ENCODE measurements around the gene GAB1.

Gene GAB1

GRCh38 chr4:143359644-143360193 is 23.0 kb downstream of the GAB1 start:
- DNase-seq: no peak

GRCh38 chr4:143360838-143361625 is 24.4 kb downstream of the GAB1 start:
- DNase-seq: no peak

DNA sequence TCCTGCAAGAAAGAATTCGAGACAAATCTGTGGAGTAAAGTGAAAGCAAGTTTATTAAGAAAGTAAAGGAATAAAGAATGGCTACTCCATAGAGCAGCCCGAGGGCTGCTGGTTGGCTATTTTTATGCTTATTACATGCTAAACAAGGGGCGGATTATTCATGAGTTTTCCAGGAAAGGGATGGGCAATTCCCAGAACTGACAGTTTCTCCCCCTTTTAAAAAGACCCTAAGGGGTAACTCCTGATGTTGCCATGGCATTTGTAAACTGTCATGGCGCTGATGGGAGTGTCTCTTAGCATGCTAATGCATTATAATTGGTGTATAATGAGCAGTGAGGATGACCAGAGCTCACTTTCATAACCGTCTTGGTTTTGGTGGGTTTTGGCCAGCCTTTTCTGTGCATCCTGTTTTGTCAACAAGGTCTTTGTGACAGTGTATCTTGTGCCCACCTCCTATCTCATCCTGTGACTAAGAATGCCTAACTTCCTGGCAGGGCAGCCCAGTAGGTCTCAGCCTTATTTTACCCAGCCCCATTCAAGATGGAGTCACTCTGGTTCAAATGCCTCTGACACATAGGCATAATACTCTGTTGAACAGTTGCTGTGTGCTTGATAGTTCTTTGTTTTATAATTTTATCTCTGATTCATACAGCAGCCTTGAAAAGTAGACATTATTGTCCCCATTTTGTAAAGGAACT is 25.8 kb downstream of the GAB1 start:
- DNase-seq: no peak

DNA sequence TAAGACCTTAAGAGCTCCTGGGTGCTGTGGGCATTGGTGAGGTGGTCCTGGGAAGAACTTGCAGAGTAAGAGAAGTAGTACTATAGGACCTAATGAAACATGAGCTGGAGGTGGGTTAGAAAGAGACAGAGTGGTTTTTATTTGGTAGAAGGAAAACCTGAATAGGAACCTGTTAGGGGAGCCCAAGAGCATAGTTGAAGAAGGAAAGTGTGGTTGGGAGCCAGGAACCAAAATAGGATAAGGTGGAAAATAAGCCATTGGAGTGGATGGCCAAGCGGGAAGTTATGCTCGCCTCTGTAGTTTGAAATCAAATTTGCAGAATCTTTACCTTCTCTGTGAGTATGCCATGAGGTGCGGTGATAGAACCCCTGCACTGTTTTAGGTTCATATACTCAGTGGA is 26.7 kb downstream of the GAB1 start:
- no peak for DNase-seq

DNA sequence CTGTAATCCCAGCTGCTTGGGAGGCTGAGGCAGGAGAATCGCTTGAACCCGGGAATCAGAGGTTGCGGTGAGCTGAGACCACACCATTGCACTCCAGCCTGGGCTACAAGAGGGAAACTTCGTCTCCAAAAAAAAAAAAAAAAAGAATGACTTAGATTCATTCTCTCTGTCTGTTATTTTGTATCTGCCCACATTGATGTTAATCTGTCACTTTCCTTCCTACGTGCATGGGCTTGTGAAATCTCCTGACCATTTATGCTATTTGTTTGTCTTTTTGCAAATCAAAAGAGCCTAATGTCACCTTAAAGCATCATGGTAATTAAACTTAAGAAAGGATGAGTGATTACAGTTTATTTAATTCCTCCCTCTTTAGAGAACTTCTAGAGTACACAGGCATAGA is 27.4 kb downstream of the GAB1 start:
- no peak for DNase-seq

GRCh38 chr4:143367863-143368262 is 31.2 kb downstream of the GAB1 start:
- DNase-seq: no peak

GRCh38 chr4:143369552-143369951 is 32.9 kb downstream of the GAB1 start:
- no peak for DNase-seq

DNA sequence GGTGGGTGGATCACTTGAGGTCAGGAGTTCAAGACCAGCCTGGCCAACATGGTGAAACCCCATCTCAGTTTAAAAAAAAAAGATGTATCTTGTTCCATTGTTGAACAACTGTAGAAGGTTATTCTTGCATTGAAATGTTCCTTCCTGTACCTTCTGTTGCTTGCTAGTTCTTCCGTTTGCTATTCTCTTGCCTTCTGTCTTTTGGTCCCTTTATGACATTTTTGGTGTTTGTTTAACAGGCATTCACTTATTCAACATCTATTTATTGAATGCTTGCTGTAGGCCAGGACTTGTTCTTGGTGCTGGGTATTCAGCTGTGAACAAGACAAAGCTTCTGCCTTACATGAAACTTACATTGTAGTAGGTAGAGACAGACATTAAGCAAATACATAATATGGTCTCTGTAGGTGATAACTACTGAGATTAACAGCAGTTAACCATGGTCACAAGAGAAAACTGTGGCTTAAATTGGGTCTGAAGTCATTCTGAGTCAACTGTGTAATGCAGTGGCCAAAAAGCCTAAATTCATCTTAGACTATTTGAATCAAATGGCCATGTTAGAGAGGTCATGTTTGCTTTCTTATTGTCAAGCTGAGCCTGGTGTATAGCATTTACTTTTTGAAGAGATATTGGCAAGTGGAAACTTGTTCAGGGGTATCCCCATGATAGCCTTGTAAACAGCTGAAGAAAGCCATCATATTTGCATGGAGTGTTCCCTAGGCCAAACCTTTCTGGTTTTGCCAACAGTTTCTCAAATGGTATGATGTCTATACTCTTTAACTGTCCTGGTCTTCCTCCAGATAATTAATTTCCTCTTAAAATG is 35.6 kb downstream of the GAB1 start:
- no peak for DNase-seq

DNA sequence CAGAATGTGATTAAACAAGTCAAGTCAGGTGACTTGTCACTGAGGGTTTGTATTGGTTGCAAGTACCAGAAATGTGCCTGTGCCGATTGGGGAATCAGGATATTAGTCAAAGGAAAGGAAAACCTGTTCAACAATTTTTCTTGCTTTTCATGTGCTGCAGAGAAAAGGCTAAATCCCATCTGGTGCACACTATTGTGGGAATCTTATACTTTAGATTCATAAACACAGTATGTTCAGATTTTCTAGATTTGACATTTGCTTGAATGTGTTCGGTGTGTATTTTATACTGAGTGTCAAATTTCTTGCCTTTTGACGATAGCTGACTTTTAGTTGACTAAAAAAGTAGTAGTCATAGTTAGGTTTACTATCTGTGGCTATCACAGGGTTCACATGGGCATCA is 37.6 kb downstream of the GAB1 start:
- no peak for DNase-seq

GRCh38 chr4:143374771-143375170 is 38.1 kb downstream of the GAB1 start:
- no peak for DNase-seq

DNA sequence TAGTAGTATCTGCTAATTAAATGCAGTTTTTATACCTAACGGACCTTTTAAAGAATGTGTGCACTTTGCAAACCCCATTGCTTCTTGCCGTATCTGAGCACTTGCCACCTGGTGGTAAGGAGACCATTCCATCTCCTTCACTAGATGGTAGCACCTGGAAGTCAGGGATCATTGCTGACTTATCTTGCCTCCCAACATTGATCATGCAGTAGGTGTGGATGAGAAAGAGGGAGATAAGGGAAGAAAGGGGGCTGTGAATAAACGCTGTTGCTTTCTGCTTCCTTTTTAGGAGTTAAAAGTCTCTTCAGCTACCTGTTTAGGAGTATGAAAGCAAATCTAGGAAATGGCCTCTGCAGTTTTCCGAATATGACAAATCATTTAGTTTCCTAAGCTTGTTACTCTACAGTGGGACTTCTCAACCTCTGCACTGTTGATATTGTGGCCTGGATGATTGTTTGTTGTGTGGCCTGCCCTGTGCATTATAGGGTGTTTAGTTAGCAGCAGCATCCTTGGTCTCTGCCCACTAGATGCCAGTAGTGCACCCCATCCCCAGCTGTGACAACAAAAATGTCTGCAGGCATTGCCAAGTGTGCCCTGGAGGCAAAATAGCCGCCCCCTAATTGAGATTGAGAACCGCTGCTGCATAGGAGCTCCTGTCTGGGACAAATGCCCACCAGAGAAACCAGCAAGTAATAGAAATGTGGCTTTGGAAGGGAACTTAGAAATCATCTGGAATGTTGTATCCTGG is 38.8 kb downstream of the GAB1 start:
- peak; percentile 62 for DNase-seq

GRCh38 chr4:143377611-143378099 is 41.0 kb downstream of the GAB1 start:
- DNase-seq: no peak

DNA sequence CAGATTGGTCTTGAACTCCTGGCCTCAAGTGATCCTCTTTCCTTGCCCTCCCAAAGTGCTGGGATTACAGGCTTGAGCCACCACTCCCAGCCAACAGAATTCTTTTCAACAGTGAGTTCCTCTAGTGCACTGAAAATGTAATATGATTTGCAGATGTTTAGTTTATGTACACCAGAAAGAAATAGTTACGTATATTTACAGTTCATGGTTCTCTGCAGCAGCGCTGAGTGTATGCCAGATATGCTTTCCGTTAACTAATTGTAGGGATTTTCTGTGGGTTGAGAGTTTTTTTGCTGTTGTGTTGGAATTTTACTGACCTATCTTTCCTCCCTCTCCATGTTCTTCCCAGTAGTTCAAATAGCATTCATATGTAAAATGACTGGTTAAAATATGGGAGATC is 44.0 kb downstream of the GAB1 start:
- peak; percentile 53 for DNase-seq

DNA sequence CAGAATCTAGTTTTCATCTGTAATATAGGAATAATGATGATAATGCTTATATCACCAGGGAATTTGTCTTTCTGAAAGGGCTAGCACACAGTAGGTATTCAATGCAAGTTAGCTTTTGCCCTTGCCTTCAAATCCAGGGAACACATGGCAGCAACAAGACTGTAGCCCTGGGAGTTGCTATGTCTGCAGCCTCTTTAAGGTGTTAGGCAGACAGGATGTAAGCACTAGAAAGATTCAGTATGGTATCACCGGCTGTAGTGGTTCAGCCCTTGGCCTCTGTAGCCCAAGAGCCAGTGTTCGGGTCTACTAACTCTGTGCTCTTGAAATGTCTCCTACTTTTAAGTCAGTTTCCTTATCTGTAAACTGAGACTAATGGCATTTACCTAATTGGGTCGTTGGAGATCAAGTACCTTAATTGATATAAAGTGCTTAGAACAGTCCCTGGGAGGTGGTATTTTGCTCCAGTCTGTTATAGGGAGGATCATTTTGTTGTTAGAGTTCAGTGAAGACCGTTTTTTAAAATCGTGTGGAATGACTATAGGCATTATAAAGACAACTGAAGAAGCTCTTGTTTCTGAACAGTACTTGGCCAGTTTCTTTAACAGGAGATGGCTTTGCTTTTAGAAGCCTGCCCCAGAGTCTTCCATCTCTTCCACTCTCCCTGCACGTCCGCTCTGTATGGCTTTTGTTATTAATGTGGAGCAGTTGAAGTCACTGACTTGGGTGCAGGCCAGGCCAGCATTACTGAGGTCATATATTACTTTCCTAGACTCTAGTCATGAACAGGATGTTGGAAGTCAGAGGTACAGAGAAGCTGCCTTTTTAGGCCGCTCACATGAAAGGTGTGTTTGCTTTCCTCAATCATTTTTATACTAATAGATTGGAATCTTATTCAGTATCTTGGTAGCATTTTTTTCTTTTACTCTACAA is 44.8 kb downstream of the GAB1 start:
- DNase-seq: peak; percentile 87

DNA sequence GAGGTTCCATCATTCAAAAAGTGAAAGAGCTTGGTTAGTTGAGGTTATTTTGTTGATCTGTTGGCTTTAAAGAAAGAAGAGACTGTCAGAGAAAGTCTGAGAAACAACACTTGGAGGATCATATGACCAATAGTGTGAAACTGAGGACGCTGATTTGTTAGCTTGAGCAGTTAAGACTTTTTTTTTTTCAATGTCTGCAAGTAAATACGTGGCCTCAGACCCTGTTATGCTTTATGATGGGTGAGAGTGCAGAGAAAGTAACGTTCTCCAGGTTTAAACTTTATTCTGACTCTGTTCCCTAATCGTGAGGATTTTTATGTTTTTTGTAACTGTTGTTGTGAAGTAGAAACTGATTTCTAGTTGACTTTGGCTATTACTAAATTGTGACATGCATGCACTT is 45.9 kb downstream of the GAB1 start:
- no peak for DNase-seq

DNA sequence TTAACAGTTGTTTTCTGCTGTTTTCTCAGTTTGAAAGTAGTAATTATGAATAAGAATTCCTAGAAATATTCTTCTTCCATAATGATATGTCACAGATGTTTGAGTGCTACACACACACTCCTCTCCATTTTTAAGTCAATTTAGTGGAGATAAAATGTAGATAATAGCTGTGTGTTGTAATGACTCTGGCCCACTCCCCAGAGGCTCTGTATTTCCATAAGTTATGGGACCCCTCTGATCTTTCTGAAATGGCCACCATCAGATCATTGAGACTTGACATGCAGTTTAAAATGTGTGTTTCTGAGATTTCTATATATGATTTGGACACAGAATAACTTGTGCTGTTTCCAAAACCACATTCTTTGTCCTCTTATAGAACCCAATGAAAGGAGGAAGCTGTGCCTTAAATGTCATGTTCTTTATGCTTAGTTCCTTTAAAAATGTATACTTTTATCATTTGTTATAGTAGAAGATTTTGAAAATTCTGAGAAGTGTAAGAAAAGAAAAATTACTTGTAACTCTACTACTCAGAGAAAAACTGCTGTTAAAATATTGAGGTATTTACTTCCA is 46.4 kb downstream of the GAB1 start:
- no peak for DNase-seq

DNA sequence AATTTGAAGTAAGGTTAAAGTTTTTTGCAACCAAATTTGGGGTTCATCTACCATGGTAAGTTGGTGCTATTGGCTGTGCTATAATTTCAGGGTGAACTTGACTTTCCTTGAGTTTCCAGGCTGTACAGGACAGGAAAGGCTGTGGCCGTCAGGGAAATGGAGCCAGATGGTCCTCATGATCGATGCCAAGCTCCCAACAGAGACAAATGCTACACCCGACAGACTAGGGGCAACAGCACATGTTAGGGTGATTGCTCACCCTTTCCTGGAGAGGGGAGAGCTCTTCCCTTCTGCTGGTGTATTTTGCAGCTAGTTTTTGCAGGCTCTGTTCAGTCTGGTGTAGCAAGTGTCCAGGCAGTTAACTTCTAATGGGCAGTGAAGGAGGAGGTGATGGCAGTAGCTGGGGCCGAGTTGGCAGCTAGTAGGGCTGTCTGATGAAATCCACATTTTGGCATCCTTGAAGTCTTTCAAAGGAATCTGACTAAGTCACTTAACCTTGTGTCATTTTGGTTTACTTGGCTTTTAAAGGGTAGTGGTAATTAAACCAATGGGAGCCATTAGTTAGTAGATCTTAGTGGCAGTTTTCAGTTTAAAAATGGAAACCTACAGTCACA is 47.8 kb downstream of the GAB1 start:
- DNase-seq: no peak

DNA sequence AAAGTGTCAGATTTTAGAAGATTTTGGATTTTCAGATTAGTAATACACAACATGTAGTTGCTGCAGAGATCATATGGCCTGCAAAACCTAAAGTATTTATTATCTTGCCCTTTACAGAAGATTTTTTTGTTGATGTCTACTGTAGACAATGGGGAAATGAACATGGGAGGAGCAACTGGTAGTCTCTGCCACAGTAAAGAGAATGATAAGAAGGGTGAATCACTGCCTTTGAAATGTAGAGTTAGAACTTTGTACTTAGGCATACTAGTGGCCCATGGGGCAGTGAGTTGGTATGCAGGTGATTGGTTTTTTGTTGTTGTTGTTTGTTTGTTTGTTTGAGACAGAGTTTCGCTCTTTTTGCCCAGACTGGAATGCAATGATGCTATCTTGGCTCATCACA is 50.1 kb downstream of the GAB1 start:
- no peak for DNase-seq

GRCh38 chr4:143389579-143390195 is 53.0 kb downstream of the GAB1 start:
- DNase-seq: no peak

- no peak for DNase-seq
Measured at GRCh38 chr4:143390764-143391163, 54.1 kb downstream of the GAB1 start.
